Nephron (organoid): ENCODE results near the gene STAT1.

Experiments
- H3K27ac Mint-ChIP-seq, 3 experiments: 2 replicates each; pipeline ENCODE4 v1.8.0; 2020; ENCODE audit warnings: mixed read lengths in 3 of 3, mild to moderate bottlenecking in 2 of 3, moderate library complexity in 1 of 3
- H3K27me3 Mint-ChIP-seq: 2 replicates; pipeline ENCODE4 v1.8.0; 2021; ENCODE audit warnings: low read depth, mild to moderate bottlenecking, moderate library complexity, mixed read lengths
- H3K36me3 Mint-ChIP-seq: 2 replicates; pipeline ENCODE4 v1.8.0; 2020; ENCODE audit warnings: low read depth, mixed read lengths
- H3K4me1 Mint-ChIP-seq: 2 replicates; pipeline ENCODE4 v1.8.0; 2020; ENCODE audit warnings: mixed read lengths
- H3K4me3 Mint-ChIP-seq, 3 experiments: 2 replicates each; pipeline ENCODE4 v1.8.0; 2020; ENCODE audit warnings: mild to moderate bottlenecking in 3 of 3, mixed read lengths in 3 of 3, moderate library complexity in 2 of 3
- H3K9me3 Mint-ChIP-seq: 2 replicates; pipeline ENCODE4 v1.8.0; 2020; ENCODE audit warnings: mixed read lengths
- TF ChIP-seq, protein P1 (sequence below), 3 experiments: fragments of 200-600 bp; sonication (generic); IDR thresholded peaks; one replicate each; pipeline ENCODE4 v1.5.0; 2021; ENCODE audit warnings: antibody characterized with exemption in 3 of 3; ENCODE audit not compliant: unreplicated experiment in 3 of 3

Gene STAT1

DNA sequence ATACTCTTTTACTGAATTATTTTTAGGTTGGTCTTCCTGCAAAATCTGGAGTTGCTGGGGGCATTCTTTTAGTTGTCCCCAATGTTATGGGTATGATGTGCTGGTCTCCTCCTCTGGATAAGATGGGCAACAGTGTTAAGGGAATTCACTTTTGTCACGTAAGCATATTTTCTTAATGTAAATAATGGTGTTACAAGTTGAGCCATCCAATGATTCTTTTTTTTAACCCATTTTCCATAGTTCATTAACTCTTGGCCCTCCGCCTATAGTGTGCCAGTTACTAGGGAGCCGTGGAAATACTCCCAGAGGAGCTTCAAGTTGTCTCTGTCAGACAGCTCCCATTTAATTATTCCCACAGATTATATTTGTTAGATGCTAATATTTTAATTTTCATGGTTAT, 83.6 kb downstream of the STAT1 start:
- peaks cover 25% of the 10 kb centered on the region for H3K4me1 Mint-ChIP-seq
- peaks cover 38% of the 10 kb centered on the region for H3K36me3 Mint-ChIP-seq
- H3K4me3 Mint-ChIP-seq: peak overlapping the region in 2 of 3 experiments; percentile 51 to 66
- H3K27ac Mint-ChIP-seq: peak overlapping the region; percentile 64 to 93 (median 83)
- TF ChIP-seq, protein P1, sequence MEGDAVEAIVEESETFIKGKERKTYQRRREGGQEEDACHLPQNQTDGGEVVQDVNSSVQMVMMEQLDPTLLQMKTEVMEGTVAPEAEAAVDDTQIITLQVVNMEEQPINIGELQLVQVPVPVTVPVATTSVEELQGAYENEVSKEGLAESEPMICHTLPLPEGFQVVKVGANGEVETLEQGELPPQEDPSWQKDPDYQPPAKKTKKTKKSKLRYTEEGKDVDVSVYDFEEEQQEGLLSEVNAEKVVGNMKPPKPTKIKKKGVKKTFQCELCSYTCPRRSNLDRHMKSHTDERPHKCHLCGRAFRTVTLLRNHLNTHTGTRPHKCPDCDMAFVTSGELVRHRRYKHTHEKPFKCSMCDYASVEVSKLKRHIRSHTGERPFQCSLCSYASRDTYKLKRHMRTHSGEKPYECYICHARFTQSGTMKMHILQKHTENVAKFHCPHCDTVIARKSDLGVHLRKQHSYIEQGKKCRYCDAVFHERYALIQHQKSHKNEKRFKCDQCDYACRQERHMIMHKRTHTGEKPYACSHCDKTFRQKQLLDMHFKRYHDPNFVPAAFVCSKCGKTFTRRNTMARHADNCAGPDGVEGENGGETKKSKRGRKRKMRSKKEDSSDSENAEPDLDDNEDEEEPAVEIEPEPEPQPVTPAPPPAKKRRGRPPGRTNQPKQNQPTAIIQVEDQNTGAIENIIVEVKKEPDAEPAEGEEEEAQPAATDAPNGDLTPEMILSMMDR (IDR thresholded peaks at IDR 0.05; ENCODE audit: unreplicated experiment in 3 of 3): no peak
- no peaks in the 10 kb centered on the region for H3K27me3 Mint-ChIP-seq
- H3K9me3 Mint-ChIP-seq: no peaks in the 10 kb centered on the region

DNA sequence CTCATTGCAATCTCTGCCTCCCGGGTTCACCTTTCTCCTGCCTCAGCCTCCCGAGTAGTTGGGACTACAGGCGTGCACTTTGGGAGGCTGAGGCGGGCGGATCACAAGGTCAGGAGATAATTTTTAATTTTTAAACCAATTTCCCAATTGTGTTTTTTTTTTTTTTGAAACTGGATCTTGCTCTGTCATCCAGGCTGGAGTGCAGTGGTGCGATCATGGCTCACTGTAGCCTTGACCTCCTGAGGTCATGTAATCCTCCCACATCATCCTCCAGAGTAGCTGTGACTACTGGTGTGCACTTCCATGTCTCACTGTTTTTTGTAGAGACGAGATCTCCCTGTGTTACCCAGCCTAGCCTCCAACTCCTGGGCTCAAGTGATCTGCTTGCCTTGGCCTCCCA, 84.1 kb downstream of the STAT1 start:
- Mint-ChIP-seq H3K27me3 (no peaks in the 10 kb centered on the region), H3K36me3 (peaks cover 42% of the 10 kb centered on the region), H3K9me3 (no peaks in the 10 kb centered on the region), H3K4me3 (peak overlapping the region in 2 of 3 experiments; percentile 51 to 66), H3K27ac (peak overlapping the region; percentile 64 to 93 (median 83)), H3K4me1 (peaks cover 25% of the 10 kb centered on the region)
- TF ChIP-seq, protein P1 (IDR thresholded peaks at IDR 0.05; ENCODE audit: unreplicated experiment in 3 of 3): no peak

DNA sequence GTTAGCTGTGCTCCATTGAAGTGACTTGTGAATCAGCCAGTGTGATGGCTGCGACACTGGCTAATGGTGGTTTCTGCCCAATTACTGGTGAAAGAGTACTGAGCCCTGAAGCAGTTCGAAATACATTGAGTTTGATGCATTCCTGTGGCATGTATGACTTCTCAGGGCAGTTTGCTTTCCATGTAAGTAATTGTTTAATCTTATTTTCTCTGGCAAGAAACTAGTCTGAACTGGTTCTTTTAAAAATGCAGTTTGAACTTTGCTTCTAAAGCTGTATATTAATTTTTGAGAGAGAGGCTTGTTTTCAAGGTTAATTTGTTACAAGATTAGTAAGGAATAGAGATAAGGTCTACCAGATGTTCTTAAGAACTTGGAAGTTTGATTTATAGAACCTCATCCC, 86.7 kb downstream of the STAT1 start:
- Mint-ChIP-seq H3K9me3 (no peaks in the 10 kb centered on the region), H3K4me1 (peaks cover 19% of the 10 kb centered on the region), H3K36me3 (peaks cover 60% of the 10 kb centered on the region), H3K4me3 (peak overlapping the region; percentile 14 to 73 (median 69)), H3K27ac (peak overlapping the region; percentile 96 to 98 (median 96)), H3K27me3 (no peaks in the 10 kb centered on the region)
- TF ChIP-seq, protein P1 (IDR thresholded peaks at IDR 0.05; ENCODE audit: unreplicated experiment in 3 of 3): no peak

DNA sequence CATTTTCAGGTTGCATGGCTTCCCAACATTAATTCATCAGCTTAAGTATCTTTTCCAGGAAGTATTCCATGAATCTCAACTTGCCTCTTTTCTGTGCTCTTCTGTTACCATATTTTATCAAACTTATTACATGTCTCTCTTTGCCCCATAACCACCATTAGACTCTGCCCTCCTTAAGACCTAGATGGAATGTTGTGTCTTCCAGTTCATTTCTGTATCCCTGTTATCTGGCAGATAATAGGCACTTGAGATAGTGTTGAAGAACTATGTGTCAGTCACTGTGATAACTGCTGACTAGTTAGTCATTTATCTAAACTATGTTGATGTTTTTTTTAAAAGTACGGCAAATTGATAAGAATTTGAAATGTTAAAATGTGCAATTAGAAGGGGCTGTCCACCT, 91.6 kb downstream of the STAT1 start:
- TF ChIP-seq, protein P1 (IDR thresholded peaks at IDR 0.05; ENCODE audit: unreplicated experiment in 3 of 3): no peak
- Mint-ChIP-seq H3K4me1 (peaks cover 8% of the 10 kb centered on the region), H3K4me3 (no peak overlapping the region), H3K27ac (no peak overlapping the region), H3K27me3 (no peaks in the 10 kb centered on the region), H3K36me3 (peaks cover 61% of the 10 kb centered on the region), H3K9me3 (no peaks in the 10 kb centered on the region)

DNA sequence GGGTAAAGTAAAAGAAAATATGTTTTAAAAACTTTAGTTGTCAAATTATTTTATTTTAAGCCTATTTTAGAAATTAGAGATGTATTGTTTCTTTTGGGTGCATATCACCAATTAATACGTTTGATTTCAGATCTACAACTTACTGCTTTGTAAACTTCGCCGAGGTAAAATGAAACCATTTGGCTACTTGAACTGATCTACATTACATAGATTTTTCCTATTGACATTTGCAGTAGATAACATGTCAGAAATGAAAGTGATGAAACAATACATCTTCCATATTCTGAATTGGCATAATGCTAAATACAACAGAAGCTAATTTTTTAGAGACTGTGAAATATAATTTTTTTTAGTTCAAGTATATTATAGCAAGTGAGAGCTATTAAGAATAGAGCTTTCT, 93.9 kb downstream of the STAT1 start:
- peaks cover 65% of the 10 kb centered on the region for H3K36me3 Mint-ChIP-seq
- no peaks in the 10 kb centered on the region for H3K9me3 Mint-ChIP-seq
- no peak overlapping the region for H3K27ac Mint-ChIP-seq
- H3K27me3 Mint-ChIP-seq: no peaks in the 10 kb centered on the region
- TF ChIP-seq, protein P1 (IDR thresholded peaks at IDR 0.05; ENCODE audit: unreplicated experiment in 3 of 3): no peak
- no peak overlapping the region for H3K4me3 Mint-ChIP-seq
- H3K4me1 Mint-ChIP-seq: no peaks in the 10 kb centered on the region
